ENCODE results near the gene ZCCHC24. TPM values are rescaled to one million over a fixed set of nuclear protein-coding genes. Genes with fewer than 3 reads are reported as not detected.

Gene ZCCHC24
- total and polyA plus RNA-seq, 7 donors: 11.2 to 112 (median 43.0) TPM

GRCh38 chr10:79465341-79465740 is 19.9 kb upstream of the ZCCHC24 start:
- no peak overlapping the region for H3K4me3 ChIP-seq
- no peaks in the 10 kb centered on the region for H3K36me3 ChIP-seq (ENCODE audit: insufficient read depth in 1 of 2, low read depth in 1 of 2)
- DNase-seq: no peak
- no peak for TF ChIP-seq CTCF (IDR thresholded peaks at IDR 0.05)
- WGBS, 3 donors: 93 to 100% (median 93%) methylated on average over 3 of the region's 3 CpGs
- intact Hi-C loops (cut with DNase I): loop anchor here in 1 of 2 donors (5.0 kb wide), 1 partner anchor 548 kb away; no protein-coding TSS in a partner anchor
- H3K27me3 ChIP-seq (ENCODE audit: insufficient read depth in 3 of 3, low read length in 2 of 3): no peaks in the 10 kb centered on the region
- H3K27ac ChIP-seq: no peak overlapping the region
- ATAC-seq: no peak
- no peaks in the 10 kb centered on the region for H3K9me3 ChIP-seq
- H3K4me1 ChIP-seq: peaks cover 17% of the 10 kb centered on the region

GRCh38 chr10:79463578-79464496 is 18.4 kb upstream of the ZCCHC24 start:
- peak; percentile 60 to 84 for DNase-seq
- peak overlapping the region; percentile 71 for H3K27ac ChIP-seq
- TF ChIP-seq CTCF (IDR thresholded peaks at IDR 0.05): no peak

GRCh38 chr10:79460687-79461086 is 15.3 kb upstream of the ZCCHC24 start:
- H3K36me3 ChIP-seq (ENCODE audit: insufficient read depth in 1 of 2, low read depth in 1 of 2): no peaks in the 10 kb centered on the region
- DNase-seq (no peak), ATAC-seq (no peak)
- H3K9me3 ChIP-seq: no peaks in the 10 kb centered on the region
- intact Hi-C loops (cut with DNase I): loop anchor here in 1 of 2 donors (2.0 kb wide), 1 partner anchor 14 kb away; no protein-coding TSS in a partner anchor
- H3K27ac ChIP-seq: no peak overlapping the region
- H3K4me3 ChIP-seq: no peak overlapping the region
- peaks cover 12% of the 10 kb centered on the region for H3K4me1 ChIP-seq
- TF ChIP-seq CTCF (IDR thresholded peaks at IDR 0.05): no peak
- WGBS, 3 donors: 97 to 99% (median 99%) methylated on average over 4 of the region's 4 CpGs
- no peaks in the 10 kb centered on the region for H3K27me3 ChIP-seq (ENCODE audit: insufficient read depth in 3 of 3, low read length in 2 of 3)

More at GRCh38 chr10:79463578-79464496, 18.4 kb upstream of the ZCCHC24 start:
- H3K36me3 ChIP-seq (ENCODE audit: insufficient read depth in 1 of 2, low read depth in 1 of 2): no peaks in the 10 kb centered on the region
- no peak overlapping the region for H3K4me3 ChIP-seq
- H3K9me3 ChIP-seq: no peaks in the 10 kb centered on the region
- intact Hi-C loops (cut with DNase I): no loop called here
- peaks cover 17% of the 10 kb centered on the region for H3K4me1 ChIP-seq
- no peaks in the 10 kb centered on the region for H3K27me3 ChIP-seq (ENCODE audit: insufficient read depth in 3 of 3, low read length in 2 of 3)
- WGBS, 3 donors: 25 to 39% (median 29%) methylated on average over 10 of the region's 10 CpGs
- peak; percentile 66 to 87 (median 76) for ATAC-seq

GRCh38 chr10:79459243-79459642 is 13.8 kb upstream of the ZCCHC24 start:
- intact Hi-C loops (cut with DNase I): no loop called here
- no peak for DNase-seq
- Histone ChIP-seq H3K4me3 (no peak overlapping the region), H3K27ac (no peak overlapping the region), H3K27me3 (ENCODE audit: insufficient read depth in 3 of 3, low read length in 2 of 3) (no peaks in the 10 kb centered on the region), H3K4me1 (peaks cover 6% of the 10 kb centered on the region), H3K36me3 (ENCODE audit: insufficient read depth in 1 of 2, low read depth in 1 of 2) (no peaks in the 10 kb centered on the region), H3K9me3 (no peaks in the 10 kb centered on the region)
- no peak for TF ChIP-seq CTCF (IDR thresholded peaks at IDR 0.05)
- no peak for ATAC-seq
- WGBS, 3 donors: 33 to 83% (median 37%) methylated on average over 1 of the region's 1 CpG
